GM18505 (cell line): Measurements from ENCODE around the gene DIP2B.
A peak's percentile ranks its signal among the peaks of the same experiment; 100 is the strongest.
"Not testable (repeated sequence)": the region's sequence is repeated elsewhere in the genome, so short reads cannot be mapped to it uniquely, and the experiment has no call there.

Source experiments
- ATAC-seq: cut with Tn5 transposase; IDR thresholded peaks from one replicate; pipeline ENCODE4 v1.9.1; 2021; ENCODE audit not compliant: unreplicated experiment
- POLR2A ChIP-seq: IDR thresholded peaks from 4 replicates; pipeline ENCODE4 v1.6.1; 2011; ENCODE audit warnings: borderline replicate concordance; ENCODE audit not compliant: insufficient read depth, insufficient read length; ENCODE audit errors: extremely low read depth

Gene DIP2B

GRCh38 chr12:50753232-50753769 lies 248.5 kb downstream of the DIP2B start:
- TF ChIP-seq POLR2A = no peak
- ATAC-seq = no peak

GRCh38 chr12:50763639-50764285 lies 259.0 kb downstream of the DIP2B start, which contains the start of gene ATF1:
TSS of gene ATF1 (plus strand) at chr12:50764101. CDS start at chr12:50780146, 16,045 bp downstream.
- ATAC-seq = peak; percentile 73
- peak; percentile 96 for TF ChIP-seq POLR2A

GRCh38 chr12:50764286-50765094 lies 259.7 kb downstream of the DIP2B start:
- ATAC-seq = peak; percentile 56
- peak; percentile 61 for TF ChIP-seq POLR2A

GRCh38 chr12:50765095-50765911 lies 260.5 kb downstream of the DIP2B start:
- ATAC-seq = peak; percentile 3
- no peak for TF ChIP-seq POLR2A

GRCh38 chr12:50768391-50768790 lies 263.6 kb downstream of the DIP2B start:
- TF ChIP-seq POLR2A = no peak
- ATAC-seq = no peak

- not testable (repeated sequence) for ATAC-seq
These were observed 264.0 kb downstream of the DIP2B start for GRCh38 chr12:50768813-50769212.

- no peak for ATAC-seq
- no peak for TF ChIP-seq POLR2A
These were observed 266.6 kb downstream of the DIP2B start for GRCh38 chr12:50771409-50771808.

- ATAC-seq = no peak
- TF ChIP-seq POLR2A = no peak
These were observed 267.7 kb downstream of the DIP2B start for GRCh38 chr12:50772470-50772869.

- no peak for ATAC-seq
These were observed 268.1 kb downstream of the DIP2B start for GRCh38 chr12:50772877-50773276.

GRCh38 chr12:50775251-50775650 lies 270.5 kb downstream of the DIP2B start:
- no peak for TF ChIP-seq POLR2A
- ATAC-seq = no peak

More at GRCh38 chr12:50772877-50773276, 268.1 kb downstream of the DIP2B start:
- no peak for TF ChIP-seq POLR2A

GRCh38 chr12:50776749-50777728 lies 272.3 kb downstream of the DIP2B start:
- no peak for ATAC-seq
- TF ChIP-seq POLR2A = no peak

- no peak for ATAC-seq
- TF ChIP-seq POLR2A = no peak
These were observed 274.1 kb downstream of the DIP2B start for GRCh38 chr12:50778663-50779590.

GRCh38 chr12:50780013-50780412 lies 275.2 kb downstream of the DIP2B start:
- no peak for ATAC-seq
- TF ChIP-seq POLR2A = no peak
